Gastrocnemius medialis (tissue), 4 donors: ENCODE data around the gene POLR3B. TPM values are rescaled to one million over a fixed set of nuclear protein-coding genes. Genes with fewer than 3 reads are reported as not detected.

ENCODE experiments used
- ATAC-seq, 2 donors: fragments of 150-250 bp; one replicate each; pipeline ENCODE4 v1.9.1; 2016
- DNase-seq, 2 donors: peaks; one replicate each; pipeline ENCODE4 v3.0.0-alpha.2; 2019
- H3K27ac ChIP-seq, 4 donors: fragments of 200-600 bp; sonication (generic); 1 replicate in 1 of 4; 2 replicates in 3 of 4; pipeline ENCODE4 v1.5.1; 2016 to 2018; ENCODE audit warnings: mild to moderate bottlenecking in 2 of 4, moderate library complexity in 1 of 4
- H3K27me3 ChIP-seq, 3 donors: fragments of 200-600 bp; sonication (generic) in 2 of 3; 1 replicate in 1 of 3; 2 replicates in 2 of 3; pipeline versions ENCODE4 v1.5.1 to v1.6.0; 2016 to 2019; ENCODE audit warnings: mild to moderate bottlenecking in 1 of 3, moderate library complexity in 1 of 3
- H3K36me3 ChIP-seq, 2 donors: fragments of 200-600 bp; sonication (generic) in 1 of 2; one replicate each; pipeline ENCODE4 v1.5.1; 2017 to 2018
- H3K4me1 ChIP-seq, 2 donors: fragments of 200-600 bp; sonication (generic) in 1 of 2; one replicate each; pipeline ENCODE4 v1.5.1; 2016 to 2017; ENCODE audit warnings: mild to moderate bottlenecking in 2 of 2
- H3K4me3 ChIP-seq, 4 donors: fragments of 200-600 bp; sonication (generic) in 3 of 4; 1 replicate in 1 of 4; 2 replicates in 3 of 4; pipeline ENCODE4 v1.5.1; 2016 to 2019; ENCODE audit warnings: mild to moderate bottlenecking in 2 of 4
- H3K9me3 ChIP-seq, 3 donors: fragments of 200-600 bp; sonication (generic) in 2 of 3; 1 replicate in 1 of 3; 2 replicates in 2 of 3; pipeline ENCODE4 v1.5.1; 2016 to 2019
- CTCF ChIP-seq, 5 experiments: fragments of 450-650 bp in 3 of 5; fragments of 200-600 bp in 2 of 5; sonication (generic) in 2 of 5; IDR thresholded peaks in 4 of 5; conservative IDR thresholded peaks in 1 of 5; 1 replicate in 4 of 5; 2 replicates in 1 of 5; pipeline ENCODE4 v1.5.1; 2016 to 2019; ENCODE audit warnings: antibody characterized with exemption in 5 of 5, mild to moderate bottlenecking in 3 of 5, moderate library complexity in 3 of 5
- POLR2A ChIP-seq, 2 donors: fragments of 450-650 bp; IDR thresholded peaks; one replicate each; pipeline ENCODE4 v1.6.1; 2017; ENCODE audit warnings: antibody characterized with exemption in 2 of 2, mild to moderate bottlenecking in 2 of 2, moderate library complexity in 2 of 2
- in situ Hi-C, 4 donors: fragments of 200-750 bp; cut with MboI; loops; one replicate each; pipeline versions ENCODE4 v1.15.0 to v1.8.0; 2017; ENCODE audit warnings: low sequenced_read_pairs in 4 of 4
- intact Hi-C: fragments of 100-400 bp; cut with DNase I; formaldehyde crosslinking; loops from one replicate; pipeline ENCODE4 v1.15.1; 2023; ENCODE audit warnings: low total_unique reads
- total RNA-seq, 4 donors: library from RNA; depleted of rRNA; stranded (reverse); fragments of >200 nt; gene quantifications; one replicate each; pipeline versions ENCODE4 v1.1.0 to v1.2.3, GENCODE V29; 2016

The POLR3B gene
- total RNA-seq, 4 donors from 2014 or later: 4.2 to 9.5 (median 6.4) TPM

- in situ Hi-C loops (no loop called here), intact Hi-C loops (no loop called here)
- ATAC-seq (no peak), DNase-seq (no peak)
- H3K36me3 ChIP-seq: peaks cover 0 to 13% of the 10 kb centered on the region in 2 donors
- H3K27ac ChIP-seq: no peak overlapping the region
- TF ChIP-seq POLR2A (IDR thresholded peaks at IDR 0.05) (no peak), CTCF (IDR thresholded peaks at IDR 0.05 in 4 of 5, conservative IDR thresholded peaks at IDR 0.05 in 1 of 5) (no peak)
- no peaks in the 10 kb centered on the region for H3K9me3 ChIP-seq
- H3K27me3 ChIP-seq: no peaks in the 10 kb centered on the region
- no peak overlapping the region for H3K4me3 ChIP-seq
- H3K4me1 ChIP-seq: no peaks in the 10 kb centered on the region
Observed at GRCh38 chr12:106446419-106447092, 89.0 kb downstream of the POLR3B start.

GRCh38 chr12:106452309-106452708 lies 94.8 kb downstream of the POLR3B start:
- Histone ChIP-seq H3K36me3 (no peaks in the 10 kb centered on the region), H3K4me1 (peaks cover 0 to 10% of the 10 kb centered on the region in 2 donors), H3K9me3 (no peaks in the 10 kb centered on the region), H3K27ac (no peak overlapping the region), H3K27me3 (no peaks in the 10 kb centered on the region), H3K4me3 (no peak overlapping the region)
- no peak for ATAC-seq
- TF ChIP-seq POLR2A (IDR thresholded peaks at IDR 0.05) (no peak), CTCF (IDR thresholded peaks at IDR 0.05 in 4 of 5, conservative IDR thresholded peaks at IDR 0.05 in 1 of 5) (no peak)
- intact Hi-C loops: no loop called here
- in situ Hi-C loops: no loop called here
- no peak for DNase-seq

DNA sequence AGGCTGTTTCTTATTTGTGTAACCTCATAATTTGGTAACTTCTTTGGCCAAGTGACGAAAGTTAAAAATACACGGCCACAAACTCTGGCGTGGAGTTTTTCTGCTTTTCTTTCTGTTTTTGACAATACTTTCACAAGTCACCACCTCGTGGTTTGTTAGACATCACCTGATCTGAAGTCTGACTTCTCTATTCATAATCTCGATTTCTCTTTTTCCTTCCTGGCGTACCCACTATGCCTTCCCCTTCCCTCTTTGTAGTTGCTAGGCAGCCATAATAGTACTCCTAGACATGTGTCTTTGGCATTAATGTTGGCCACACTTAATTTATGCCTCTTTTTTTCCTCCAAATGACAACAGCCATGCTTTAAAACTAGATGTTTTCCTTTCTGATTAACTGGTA lies 97.6 kb downstream of the POLR3B start:
- DNase-seq: no peak
- intact Hi-C loops (no loop called here), in situ Hi-C loops (no loop called here)
- peaks cover 0 to 10% of the 10 kb centered on the region in 2 donors for H3K4me1 ChIP-seq
- no peak for TF ChIP-seq POLR2A (IDR thresholded peaks at IDR 0.05)
- no peak for TF ChIP-seq CTCF (IDR thresholded peaks at IDR 0.05 in 4 of 5, conservative IDR thresholded peaks at IDR 0.05 in 1 of 5)
- H3K4me3 ChIP-seq: no peak overlapping the region
- no peaks in the 10 kb centered on the region for H3K27me3 ChIP-seq
- H3K27ac ChIP-seq: peak overlapping the region in 1 of 4 donors; percentile 5
- peaks cover 0 to 9% of the 10 kb centered on the region in 2 donors for H3K36me3 ChIP-seq
- ATAC-seq: no peak
- H3K9me3 ChIP-seq: no peaks in the 10 kb centered on the region

- in situ Hi-C loops (no loop called here), intact Hi-C loops (no loop called here)
- DNase-seq (no peak), ATAC-seq (no peak)
- no peak overlapping the region for H3K27ac ChIP-seq
- no peaks in the 10 kb centered on the region for H3K27me3 ChIP-seq
- H3K36me3 ChIP-seq: peaks cover 0 to 9% of the 10 kb centered on the region in 2 donors
- TF ChIP-seq POLR2A (IDR thresholded peaks at IDR 0.05) (no peak), CTCF (IDR thresholded peaks at IDR 0.05 in 4 of 5, conservative IDR thresholded peaks at IDR 0.05 in 1 of 5) (no peak)
- H3K9me3 ChIP-seq: no peaks in the 10 kb centered on the region
- H3K4me1 ChIP-seq: peaks cover 0 to 10% of the 10 kb centered on the region in 2 donors
- H3K4me3 ChIP-seq: no peak overlapping the region
Observed at GRCh38 chr12:106459124-106459523, 101.6 kb downstream of the POLR3B start.

- DNase-seq (no peak), ATAC-seq (no peak)
- no peak overlapping the region for H3K27ac ChIP-seq
- no peaks in the 10 kb centered on the region for H3K27me3 ChIP-seq
- peaks cover 0 to 9% of the 10 kb centered on the region in 2 donors for H3K36me3 ChIP-seq
- TF ChIP-seq POLR2A (IDR thresholded peaks at IDR 0.05) (no peak), CTCF (IDR thresholded peaks at IDR 0.05 in 4 of 5, conservative IDR thresholded peaks at IDR 0.05 in 1 of 5) (no peak)
- H3K4me3 ChIP-seq: no peak overlapping the region
- intact Hi-C loops (no loop called here), in situ Hi-C loops (no loop called here)
- peaks cover 0 to 10% of the 10 kb centered on the region in 2 donors for H3K4me1 ChIP-seq
- H3K9me3 ChIP-seq: no peaks in the 10 kb centered on the region
Observed at GRCh38 chr12:106459534-106459933, 102.0 kb downstream of the POLR3B start.
